IMR-90 (cell line): Measurements from ENCODE around the gene PLXNA4. TPM values are rescaled to one million over a fixed set of nuclear protein-coding genes. Genes with fewer than 3 reads are reported as not detected.

Experiments
- ATAC-seq: fragments of 200-7000 bp; cut with Tn5 transposase; 2 replicates; pipeline ENCODE4 v1.9.1; 2020; ENCODE audit warnings: low read depth, mild to moderate bottlenecking, moderate library complexity
- BruUV-seq: library from RNA; stranded (reverse); fragments of 400-500 nt; replicated peaks from 2 replicates; lab custom pipeline; 2021; lab: Mats Ljungman, UMichigan
- CTCF ChIA-PET: fragments of 300-600 bp; formaldehyde crosslinking; extraction: SDS; loops from one replicate; lab custom pipeline; 2021; ENCODE audit warnings: antibody characterized with exemption; lab: Yijun Ruan, JAX
- POLR2A ChIA-PET: fragments of 300-600 bp; sonication (Branson Sonifier 250); formaldehyde crosslinking; loops from one replicate; lab custom pipeline; 2022; ENCODE audit warnings: antibody characterized with exemption; ENCODE audit not compliant: unreplicated experiment; lab: Charles Lee
- DNase-seq: peaks from one replicate; pipeline ENCODE4 v3.0.0; 2013
- H2AFZ ChIP-seq: replicated peaks from 2 replicates; pipeline ENCODE3; 2013; ENCODE audit warnings: low read length, mild to moderate bottlenecking; ENCODE audit not compliant: poor library complexity
- H2AK5ac ChIP-seq: 2 replicates; pipeline ENCODE4 v1.6.1; 2013; ENCODE audit warnings: low read depth, low read length, inconsistent platforms
- H2AK9ac ChIP-seq: replicated peaks from 2 replicates; pipeline ENCODE3; 2013; ENCODE audit warnings: mild to moderate bottlenecking, low read depth, low read length, moderate library complexity; ENCODE audit not compliant: poor library complexity
- H2BK120ac ChIP-seq: 2 replicates; pipeline ENCODE4 v1.6.1; 2013; ENCODE audit warnings: low read depth, low read length, inconsistent platforms
- H2BK15ac ChIP-seq: 3 replicates; pipeline ENCODE4 v1.6.1; 2013; ENCODE audit warnings: low read depth, low read length, inconsistent platforms
- H2BK20ac ChIP-seq: 2 replicates; pipeline ENCODE4 v1.6.1; 2013; ENCODE audit warnings: low read depth, mild to moderate bottlenecking, inconsistent platforms, low read length, moderate library complexity
- H2BK5ac ChIP-seq: 2 replicates; pipeline ENCODE4 v1.6.1; 2013; ENCODE audit warnings: mild to moderate bottlenecking, low read depth, low read length, inconsistent platforms; ENCODE audit not compliant: poor library complexity, severe bottlenecking
- H3K14ac ChIP-seq: replicated peaks from 2 replicates; pipeline ENCODE4 v1.6.1; 2013; ENCODE audit warnings: low read depth, low read length, inconsistent platforms
- H3K18ac ChIP-seq: 2 replicates; pipeline ENCODE4 v1.6.1; 2013; ENCODE audit warnings: low read depth, low read length, control low read depth
- H3K23ac ChIP-seq: 2 replicates; pipeline ENCODE4 v1.6.1; 2013; ENCODE audit warnings: low read depth, low read length, inconsistent platforms
- H3K27ac ChIP-seq: 2 replicates; pipeline ENCODE4 v1.5.1; 2013; ENCODE audit warnings: mild to moderate bottlenecking, control low read depth, low read length; ENCODE audit not compliant: insufficient read depth
- H3K27me3 ChIP-seq: 2 replicates; pipeline ENCODE4 v1.6.1; 2013; ENCODE audit warnings: low read length; ENCODE audit not compliant: control insufficient read depth, insufficient read depth
- H3K36me3 ChIP-seq: 2 replicates; pipeline ENCODE4 v1.6.1; 2013; ENCODE audit warnings: low read length, mixed read lengths; ENCODE audit not compliant: control insufficient read depth, insufficient read depth
- H3K4ac ChIP-seq: 2 replicates; pipeline ENCODE4 v1.6.1; 2013; ENCODE audit warnings: low read depth, low read length, inconsistent platforms
- H3K4me1 ChIP-seq: 2 replicates; pipeline ENCODE4 v1.6.1; 2013; ENCODE audit warnings: low read length, mixed read lengths; ENCODE audit not compliant: control insufficient read depth, insufficient read depth
- H3K4me2 ChIP-seq: 2 replicates; pipeline ENCODE4 v1.6.1; 2013; ENCODE audit warnings: low read depth, mild to moderate bottlenecking, control low read depth, low read length, moderate library complexity
- H3K4me3 ChIP-seq: 2 replicates; pipeline ENCODE4 v1.5.1; 2013; ENCODE audit warnings: low read depth, mild to moderate bottlenecking, control low read depth, low read length, moderate library complexity; ENCODE audit not compliant: insufficient read depth
- H3K56ac ChIP-seq: 2 replicates; pipeline ENCODE4 v1.6.1; 2013; ENCODE audit warnings: low read length, inconsistent platforms; ENCODE audit not compliant: insufficient read depth; ENCODE audit errors: extremely low read depth
- H3K79me1 ChIP-seq, 2 experiments: 2 replicates each; pipeline ENCODE4 v1.6.1; 2013; ENCODE audit warnings: low read length in 2 of 2, inconsistent platforms in 1 of 2, low read depth in 1 of 2
- H3K9ac ChIP-seq: 2 replicates; pipeline ENCODE4 v1.6.1; 2013; ENCODE audit warnings: low read depth, low read length, control low read depth
- H3K9me1 ChIP-seq: 2 replicates; pipeline ENCODE4 v1.6.1; 2013; ENCODE audit warnings: low read length, inconsistent platforms; ENCODE audit not compliant: insufficient read depth
- H3K9me3 ChIP-seq: 2 replicates; pipeline ENCODE4 v1.6.1; 2013; ENCODE audit warnings: low read length; ENCODE audit not compliant: control insufficient read depth, insufficient read depth
- H4K20me1 ChIP-seq: 2 replicates; pipeline ENCODE4 v1.6.1; 2013; ENCODE audit warnings: low read length, inconsistent platforms; ENCODE audit not compliant: insufficient read depth
- H4K5ac ChIP-seq: 2 replicates; pipeline ENCODE4 v1.6.1; 2013; ENCODE audit warnings: mild to moderate bottlenecking, low read depth, low read length, control low read depth
- H4K8ac ChIP-seq, 2 experiments: 2 replicates each; pipeline ENCODE4 v1.6.1; 2013; ENCODE audit warnings: low read depth in 2 of 2, low read length in 2 of 2, control low read depth in 1 of 2, inconsistent platforms in 1 of 2
- H4K91ac ChIP-seq: 2 replicates; pipeline ENCODE4 v1.6.1; 2013; ENCODE audit warnings: low read depth, low read length, inconsistent platforms; ENCODE audit not compliant: insufficient read depth
- BHLHE40 ChIP-seq: fragments of 150-350 bp; IDR thresholded peaks from 2 replicates; pipeline ENCODE4 v1.6.1; 2016; ENCODE audit warnings: mild to moderate bottlenecking, low read depth, low read length
- CEBPB ChIP-seq: IDR thresholded peaks from 2 replicates; pipeline ENCODE4 v1.6.1; 2012; ENCODE audit warnings: low read depth, low read length, improper control_type of control experiment
- CHD1 ChIP-seq: IDR thresholded peaks from 2 replicates; pipeline ENCODE4 v1.6.1; 2012; ENCODE audit warnings: low read depth, low read length, improper control_type of control experiment
- CTCF ChIP-seq: conservative IDR thresholded peaks from 2 replicates; pipeline ENCODE4 v1.5.1; 2012; ENCODE audit warnings: mild to moderate bottlenecking, low read depth, low read length, improper control_type of control experiment
- ELK1 ChIP-seq: fragments of 150-350 bp; IDR thresholded peaks from 2 replicates; pipeline ENCODE4 v1.6.1; 2016; ENCODE audit warnings: low read depth, mild to moderate bottlenecking, low read length, moderate library complexity, borderline replicate concordance
- FOS ChIP-seq: fragments of 150-350 bp; IDR thresholded peaks from 2 replicates; pipeline ENCODE4 v1.6.1; 2016; ENCODE audit warnings: low read depth, low read length
- MAFK ChIP-seq: IDR thresholded peaks from 2 replicates; pipeline ENCODE4 v1.6.1; 2012; ENCODE audit warnings: low read depth, low read length, improper control_type of control experiment
- MAZ ChIP-seq: IDR thresholded peaks from 2 replicates; pipeline ENCODE4 v1.6.1; 2012; ENCODE audit warnings: low read depth, mild to moderate bottlenecking, low read length, improper control_type of control experiment, moderate library complexity, borderline replicate concordance
- MXI1 ChIP-seq: IDR thresholded peaks from 2 replicates; pipeline ENCODE4 v1.6.1; 2012; ENCODE audit warnings: low read depth, mild to moderate bottlenecking, low read length, moderate library complexity, borderline replicate concordance
- NFE2L2 ChIP-seq: fragments of 150-350 bp; IDR thresholded peaks from 2 replicates; pipeline ENCODE4 v1.6.1; 2016; ENCODE audit warnings: low read depth, mild to moderate bottlenecking, low read length
- POLR2A ChIP-seq: IDR thresholded peaks from 2 replicates; pipeline ENCODE4 v1.6.1; 2012; ENCODE audit warnings: mild to moderate bottlenecking, low read depth, low read length
- RAD21 ChIP-seq: IDR thresholded peaks from 2 replicates; pipeline ENCODE4 v1.6.1; 2012; ENCODE audit warnings: low read length, improper control_type of control experiment
- RCOR1 ChIP-seq: IDR thresholded peaks from 2 replicates; pipeline ENCODE4 v1.6.1; 2012; ENCODE audit warnings: mild to moderate bottlenecking, low read length, improper control_type of control experiment; ENCODE audit not compliant: insufficient replicate concordance
- RFX5 ChIP-seq: IDR thresholded peaks from 2 replicates; pipeline ENCODE4 v1.8.0; 2012; ENCODE audit warnings: low read depth, mild to moderate bottlenecking, low read length, moderate library complexity
- SMC3 ChIP-seq: fragments of 150-350 bp; IDR thresholded peaks from 2 replicates; pipeline ENCODE4 v1.6.1; 2016; ENCODE audit warnings: low read depth, mild to moderate bottlenecking, antibody characterized with exemption, low read length, moderate library complexity
- WGBS, 2 experiments: methylation state at CpG; one replicate each; pipeline versions ENCODE4 v1.1.5 to v1.1.7; 2013; ENCODE audit warnings: missing lambda C conversion rate in 2 of 2; ENCODE audit not compliant: insufficient read length in 1 of 2; ENCODE audit errors: extremely low coverage in 2 of 2; 5-methylcytosine and 5-hydroxymethylcytosine counted together
- dilution Hi-C: fragments of 300-500 bp; cut with HindIII; formaldehyde crosslinking; loops from one replicate; pipeline ENCODE4 v1.14.3; 2018; ENCODE audit warnings: low sequenced_read_pairs; ENCODE audit not compliant: unreplicated experiment
- in situ Hi-C: fragments of 300-500 bp; cut with MboI; formaldehyde crosslinking; loops from 3 replicates; pipeline ENCODE4 v1.14.3; 2019; ENCODE audit warnings: low sequenced_read_pairs, inconsistent platforms, mixed read lengths
- intact Hi-C: fragments of 100-400 bp; cut with micrococcal nuclease; formaldehyde crosslinking; loops from 2 replicates; pipeline ENCODE4 v1.10.0; 2022
- polyA plus RNA-seq, 3 experiments: library from polyadenylated mRNA; depleted of rRNA; stranded (reverse); fragments of >200 nt; gene quantifications; 2 replicates each; pipeline ENCODE4 v1.2.3, GENCODE V29; 2012; ENCODE audit warnings: low replicate concordance in 1 of 3
- total RNA-seq: library from RNA; depleted of rRNA; stranded (reverse); fragments of >200 nt; gene quantifications from 2 replicates; pipeline ENCODE4 v1.2.3, GENCODE V29; 2012
- TF ChIP-seq, protein P1 (sequence below): fragments of 150-350 bp; IDR thresholded peaks from 2 replicates; pipeline ENCODE4 v1.6.1; 2017; ENCODE audit warnings: mild to moderate bottlenecking, antibody characterized with exemption, low read length, low read depth

The PLXNA4 gene
- total and polyA plus RNA-seq, 2 of the 4 experiments (the other 2 are of a cell fraction): under 0.01 TPM

- in situ Hi-C loops: no loop called here
Observed at GRCh38 chr7:132509643-132510042, 66.6 kb downstream of the PLXNA4 start.

More at GRCh38 chr7:132509643-132510042, 66.6 kb downstream of the PLXNA4 start:
- no peaks in the 10 kb centered on the region for H3K36me3 ChIP-seq
- H4K20me1 ChIP-seq: no peaks in the 10 kb centered on the region
- no peaks in the 10 kb centered on the region for H3K4me1 ChIP-seq
- H3K18ac ChIP-seq: no peak overlapping the region
- peak overlapping the region; percentile 51 for H2AFZ ChIP-seq
- H2BK5ac ChIP-seq: no peak overlapping the region
- TF ChIP-seq POLR2A: no peak
- TF ChIP-seq CHD1: no peak
- TF ChIP-seq CTCF: no peak
- no peak for TF ChIP-seq MAZ
- no peak for TF ChIP-seq RFX5
- TF ChIP-seq MXI1: no peak
- no peak for TF ChIP-seq CEBPB
- TF ChIP-seq BHLHE40: no peak
- TF ChIP-seq FOS: no peak
- no peak for TF ChIP-seq SMC3
- TF ChIP-seq MAFK: no peak
- TF ChIP-seq RAD21: no peak
- TF ChIP-seq, protein P1, sequence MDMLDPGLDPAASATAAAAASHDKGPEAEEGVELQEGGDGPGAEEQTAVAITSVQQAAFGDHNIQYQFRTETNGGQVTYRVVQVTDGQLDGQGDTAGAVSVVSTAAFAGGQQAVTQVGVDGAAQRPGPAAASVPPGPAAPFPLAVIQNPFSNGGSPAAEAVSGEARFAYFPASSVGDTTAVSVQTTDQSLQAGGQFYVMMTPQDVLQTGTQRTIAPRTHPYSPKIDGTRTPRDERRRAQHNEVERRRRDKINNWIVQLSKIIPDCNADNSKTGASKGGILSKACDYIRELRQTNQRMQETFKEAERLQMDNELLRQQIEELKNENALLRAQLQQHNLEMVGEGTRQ: no peak
- TF ChIP-seq NFE2L2: no peak
- no peak for TF ChIP-seq ELK1
- TF ChIP-seq RCOR1: no peak
- no TSS peak for BruUV-seq
- H4K8ac ChIP-seq: no peak overlapping the region
- no peaks in the 10 kb centered on the region for H3K9me1 ChIP-seq
- no peak overlapping the region for H2BK15ac ChIP-seq
- H4K91ac ChIP-seq: no peak overlapping the region
- no peak overlapping the region for H3K27ac ChIP-seq
- no peak overlapping the region for H3K4ac ChIP-seq
- dilution Hi-C loops (no loop called here), intact Hi-C loops (no loop called here)
- H2BK120ac ChIP-seq: no peak overlapping the region
- H3K9me3 ChIP-seq: no peaks in the 10 kb centered on the region
- WGBS, 2 experiments: no CpG with 5 or more reads among the region's 4 CpGs
- H4K5ac ChIP-seq: no peak overlapping the region
- H2AK9ac ChIP-seq: no peak overlapping the region
- H2AK5ac ChIP-seq: no peak overlapping the region
- H3K79me1 ChIP-seq: no peaks in the 10 kb centered on the region
- no peaks in the 10 kb centered on the region for H3K27me3 ChIP-seq
- CTCF ChIA-PET: interaction anchor here (0.6 to 0.7 kb wide), 2 partner anchors 265 to 611 kb away, joined by 4 read pairs; no protein-coding TSS in a partner anchor
- no peak overlapping the region for H3K4me2 ChIP-seq
- no peak overlapping the region for H3K23ac ChIP-seq
- DNase-seq (no peak), ATAC-seq (no peak)
- H2BK20ac ChIP-seq: no peak overlapping the region
- no peak overlapping the region for H3K14ac ChIP-seq
- no peak overlapping the region for H3K56ac ChIP-seq
- H3K4me3 ChIP-seq: no peak overlapping the region
- POLR2A ChIA-PET: no interaction called here
- no peak overlapping the region for H3K9ac ChIP-seq
